Stimulated activated CD8-positive, alpha-beta memory T cell treated with anti-CD3 and anti-CD28 coated beads, Interleukin-7, amount 100 ng/mL, for 24 hours (primary cell): ENCODE results near the gene AGAP1.

ENCODE experiments used
- DNase-seq: peaks from one replicate; pipeline ENCODE4 v3.0.0-alpha.2; 2020; ENCODE audit warnings: low read depth

The AGAP1 gene

GRCh38 chr2:236095504-236095903 is 601.7 kb downstream of the AGAP1 start:
- no peak for DNase-seq

- DNase-seq, result no peak
These were observed 607.6 kb downstream of the AGAP1 start for GRCh38 chr2:236101311-236101950.

GRCh38 chr2:236102971-236103370 is 609.1 kb downstream of the AGAP1 start:
- no peak for DNase-seq

DNA sequence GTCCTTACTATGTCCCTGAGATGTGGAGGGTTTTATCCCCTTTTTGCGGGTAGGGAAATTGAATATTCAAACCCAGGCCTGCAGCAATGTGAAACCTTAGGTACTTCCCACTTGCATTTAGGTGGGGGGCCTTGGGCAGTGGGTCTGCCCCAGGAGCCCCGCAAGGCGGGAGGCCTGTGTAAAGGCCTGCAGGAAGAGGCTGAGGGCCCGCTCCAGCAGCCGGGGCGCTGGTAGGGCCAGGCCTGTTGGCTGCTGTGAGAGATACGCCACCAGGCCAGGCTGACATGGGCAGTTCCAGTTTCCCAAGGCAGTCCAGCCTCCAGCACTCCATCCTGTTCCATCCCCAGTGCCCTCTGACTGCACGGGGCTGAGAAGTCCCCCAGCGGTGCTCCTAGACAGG is 610.1 kb downstream of the AGAP1 start:
- DNase-seq, result no peak

DNA sequence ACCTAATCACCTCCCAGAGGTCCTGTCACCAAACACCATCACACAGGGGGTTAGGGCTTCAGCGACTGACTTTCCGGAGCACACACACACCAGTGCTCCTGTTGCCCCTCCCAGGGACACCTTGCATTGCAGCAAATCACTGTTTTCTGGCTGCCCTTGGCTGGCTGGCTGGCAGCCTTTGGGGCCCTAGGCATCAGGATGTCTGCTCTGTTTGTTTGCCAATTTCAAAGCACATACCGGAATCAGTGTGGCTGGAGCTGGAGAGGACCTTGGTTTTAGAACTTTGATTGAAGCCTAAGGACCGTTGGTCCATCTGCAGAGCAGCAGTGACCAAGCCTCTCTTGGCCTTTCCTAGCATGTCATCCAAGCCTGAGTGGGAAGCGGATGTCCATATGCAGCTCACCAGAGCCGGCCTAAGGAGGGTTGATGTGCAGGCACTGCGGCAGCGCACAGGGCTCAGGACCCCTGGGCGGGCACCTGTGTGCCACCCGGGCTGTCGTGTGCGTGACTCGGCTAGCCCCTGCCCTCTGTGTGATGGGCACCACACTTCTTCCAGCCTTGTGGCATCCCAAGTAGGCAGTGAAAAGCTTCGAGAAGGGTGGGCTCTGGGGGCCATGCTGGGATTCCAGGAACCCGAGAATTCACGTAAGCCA is 612.2 kb downstream of the AGAP1 start:
- DNase-seq, result no peak

DNA sequence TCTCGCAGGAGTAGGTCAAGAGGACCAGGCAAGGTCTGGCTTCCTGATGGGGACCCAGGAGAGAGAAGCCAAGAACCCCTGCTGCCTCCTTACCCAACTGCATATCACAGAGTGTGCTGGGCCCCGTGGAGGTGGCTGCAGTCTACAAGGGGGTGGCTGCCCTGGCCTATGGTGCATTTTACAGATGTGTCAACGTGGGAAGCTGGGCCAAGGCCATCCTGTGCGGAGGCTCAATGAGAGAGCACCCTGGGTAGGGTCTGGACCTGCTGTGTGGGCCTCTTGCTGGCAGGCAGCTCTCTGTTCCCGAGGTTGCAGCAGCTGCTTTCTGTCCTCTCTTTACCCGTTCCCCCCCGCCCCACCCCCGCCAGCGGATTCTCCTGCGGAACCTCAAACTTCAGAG is 612.9 kb downstream of the AGAP1 start:
- DNase-seq, result no peak

DNA sequence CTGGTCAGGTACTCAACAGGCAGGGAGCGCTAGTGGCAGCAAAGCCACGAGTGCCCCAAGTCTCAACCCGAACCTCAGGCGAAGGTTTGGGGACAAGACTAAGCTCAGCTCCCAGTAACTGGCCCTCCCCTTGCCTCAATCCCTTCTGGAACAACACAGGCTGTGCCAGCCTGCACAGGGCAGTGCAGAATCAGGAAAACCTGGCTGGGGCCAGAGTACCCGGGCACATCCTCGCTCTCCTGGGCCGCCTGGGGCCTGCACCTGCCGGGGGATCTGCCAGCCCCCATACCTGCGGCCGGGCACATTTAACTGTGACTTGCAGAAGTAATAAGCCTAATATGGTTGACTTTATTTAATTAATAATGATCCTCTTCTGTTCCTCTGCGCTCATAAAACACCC is 613.7 kb downstream of the AGAP1 start:
- no peak for DNase-seq

- no peak for DNase-seq
These were observed 614.2 kb downstream of the AGAP1 start for GRCh38 chr2:236107942-236108625.

GRCh38 chr2:236109061-236109460 is 615.2 kb downstream of the AGAP1 start:
- no peak for DNase-seq

GRCh38 chr2:236109473-236109872 is 615.6 kb downstream of the AGAP1 start:
- no peak for DNase-seq

DNA sequence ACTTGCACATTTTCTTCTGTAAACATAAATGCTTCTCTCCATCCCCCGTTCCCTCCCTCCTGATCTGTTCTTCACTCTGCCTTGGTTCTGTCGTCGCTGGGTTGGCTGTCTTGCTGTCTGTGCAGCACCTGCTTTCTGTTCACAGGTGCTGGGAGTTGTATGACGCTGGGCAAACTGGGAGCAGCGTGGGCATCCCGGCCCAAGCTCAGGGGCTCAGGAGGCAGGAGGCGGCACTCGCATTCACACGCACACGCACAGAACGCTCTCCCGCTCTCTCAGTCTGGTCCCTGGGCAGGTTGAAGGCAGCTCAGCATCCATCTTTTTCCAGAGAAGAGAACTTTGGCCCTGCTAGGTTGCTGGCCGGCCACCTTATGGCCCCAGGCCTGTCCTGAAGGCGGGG is 618.6 kb downstream of the AGAP1 start:
- DNase-seq, result no peak

- DNase-seq, result no peak
These were observed 619.6 kb downstream of the AGAP1 start for GRCh38 chr2:236113425-236113824.

DNA sequence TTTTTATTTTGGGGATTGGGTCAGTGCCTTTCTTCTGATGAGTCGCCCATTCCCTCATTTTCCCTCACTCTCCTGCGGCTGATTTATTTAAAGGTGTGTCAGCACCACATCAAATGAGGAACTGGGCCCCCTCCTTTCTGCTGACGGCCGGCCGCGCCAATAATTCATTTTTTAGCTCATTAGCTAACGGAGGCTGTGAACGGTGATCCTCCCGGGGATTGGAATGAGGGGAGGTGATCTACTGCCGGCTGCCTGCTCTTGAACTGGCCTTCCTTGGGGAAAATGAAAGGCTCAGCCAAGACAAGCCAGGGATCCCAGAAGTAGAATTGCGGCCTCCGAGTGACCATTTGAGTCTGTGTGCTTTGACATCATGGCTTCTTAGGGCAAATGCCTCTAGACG is 620.1 kb downstream of the AGAP1 start:
- no peak for DNase-seq

DNA sequence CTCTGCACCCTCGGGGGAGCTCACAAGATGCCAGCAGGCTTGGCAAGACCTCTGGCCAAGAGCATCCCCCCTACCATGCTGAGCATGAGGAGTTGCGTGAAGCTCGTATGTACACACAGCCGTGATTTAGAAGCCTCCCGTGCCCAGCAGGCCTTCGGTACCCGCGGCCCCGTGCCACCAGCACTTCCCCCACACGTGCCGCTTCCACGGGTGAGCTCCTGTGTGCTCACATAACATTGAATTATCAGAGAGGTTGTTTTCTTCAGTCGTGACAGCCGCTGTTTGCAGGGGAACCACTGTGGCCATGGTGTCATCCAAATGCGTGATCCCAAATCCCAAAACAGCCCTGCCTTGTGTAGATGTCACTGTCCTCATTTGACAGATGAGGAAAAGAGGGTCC is 621.1 kb downstream of the AGAP1 start:
- DNase-seq, result no peak

- DNase-seq, result no peak
These were observed 623.6 kb downstream of the AGAP1 start for GRCh38 chr2:236117401-236117800.

- no peak for DNase-seq
These were observed 624.0 kb downstream of the AGAP1 start for GRCh38 chr2:236117861-236118269.

DNA sequence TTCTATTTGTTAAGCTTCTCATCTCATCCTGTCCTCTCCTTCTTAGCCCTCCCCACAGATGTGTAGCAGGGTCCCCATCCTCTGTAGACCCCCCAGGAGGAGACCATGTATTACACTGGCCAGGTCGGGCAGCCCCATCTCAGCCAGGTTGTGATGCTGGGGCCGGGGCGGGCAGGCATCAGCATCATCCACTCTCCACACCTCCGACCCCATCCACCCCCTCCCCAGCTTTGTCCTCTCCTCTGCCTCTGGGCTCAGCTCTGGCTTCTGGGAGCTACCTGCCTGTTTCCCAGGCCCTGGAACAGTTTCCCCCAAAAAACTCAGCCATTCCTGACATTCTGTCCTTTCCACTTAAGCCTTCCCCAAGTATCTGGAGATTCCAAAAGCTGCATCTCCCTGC is 625.2 kb downstream of the AGAP1 start:
- DNase-seq, result no peak

DNA sequence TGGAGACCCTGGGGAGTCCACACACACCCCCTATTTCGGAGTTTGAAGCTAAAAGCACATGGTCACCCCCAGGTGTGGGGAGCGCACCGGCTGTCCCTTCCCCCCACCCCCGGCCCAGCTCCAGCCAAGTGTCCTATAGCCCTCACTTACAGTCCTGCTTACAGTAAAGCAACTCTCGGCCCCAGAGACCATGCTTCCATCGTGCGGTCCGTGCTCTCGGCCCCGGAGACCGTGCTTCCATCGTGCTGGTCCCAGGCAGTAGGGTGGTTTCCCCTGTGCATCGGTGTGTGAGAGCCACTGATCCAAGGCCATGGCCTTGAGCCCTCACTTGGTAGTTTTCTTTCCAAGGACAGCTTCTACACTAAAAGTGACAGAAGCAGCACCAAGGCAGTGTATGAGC is 625.6 kb downstream of the AGAP1 start:
- DNase-seq, result no peak

DNA sequence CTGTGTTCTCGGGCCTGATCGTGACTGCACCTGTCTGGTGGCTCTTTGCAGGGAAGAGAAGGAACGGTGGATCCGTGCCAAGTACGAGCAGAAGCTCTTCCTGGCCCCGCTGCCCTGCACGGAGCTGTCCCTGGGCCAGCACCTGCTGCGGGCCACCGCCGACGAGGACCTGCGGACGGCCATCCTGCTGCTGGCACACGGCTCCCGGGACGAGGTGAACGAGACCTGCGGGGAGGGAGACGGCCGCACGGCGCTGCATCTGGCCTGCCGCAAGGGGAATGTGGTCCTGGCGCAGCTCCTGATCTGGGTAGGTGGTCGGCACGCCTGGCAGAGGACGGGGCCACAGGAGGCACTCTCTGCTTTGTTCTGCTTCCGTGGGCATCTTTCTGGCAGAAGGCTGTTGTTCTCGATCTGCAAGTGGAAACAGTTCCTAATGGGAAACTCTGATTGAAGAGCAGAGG is 626.3 kb downstream of the AGAP1 start:
- DNase-seq, result no peak

DNA sequence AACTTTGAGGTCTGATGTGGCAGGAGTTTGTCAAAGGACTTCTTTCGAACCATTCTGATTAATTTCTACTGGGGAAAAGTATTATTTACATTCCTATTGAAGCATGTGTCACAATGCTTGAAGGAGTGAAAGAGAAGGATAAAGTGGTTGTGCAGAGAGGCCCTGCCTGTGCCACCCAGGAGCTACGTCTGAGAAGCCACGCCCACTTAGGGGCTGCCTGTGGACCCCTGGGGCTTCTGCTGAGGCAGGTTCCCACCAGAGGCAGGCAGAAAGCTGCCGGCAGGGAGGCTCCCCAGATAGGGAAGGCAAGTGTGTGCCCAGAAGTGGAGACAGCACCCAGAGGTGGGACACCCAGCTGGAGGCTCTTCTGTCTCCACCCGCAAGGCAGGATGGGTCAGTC is 627.0 kb downstream of the AGAP1 start:
- DNase-seq, result no peak

- no peak for DNase-seq
These were observed 627.7 kb downstream of the AGAP1 start for GRCh38 chr2:236121546-236121945.

GRCh38 chr2:236122236-236122635 is 628.4 kb downstream of the AGAP1 start:
- no peak for DNase-seq

DNA sequence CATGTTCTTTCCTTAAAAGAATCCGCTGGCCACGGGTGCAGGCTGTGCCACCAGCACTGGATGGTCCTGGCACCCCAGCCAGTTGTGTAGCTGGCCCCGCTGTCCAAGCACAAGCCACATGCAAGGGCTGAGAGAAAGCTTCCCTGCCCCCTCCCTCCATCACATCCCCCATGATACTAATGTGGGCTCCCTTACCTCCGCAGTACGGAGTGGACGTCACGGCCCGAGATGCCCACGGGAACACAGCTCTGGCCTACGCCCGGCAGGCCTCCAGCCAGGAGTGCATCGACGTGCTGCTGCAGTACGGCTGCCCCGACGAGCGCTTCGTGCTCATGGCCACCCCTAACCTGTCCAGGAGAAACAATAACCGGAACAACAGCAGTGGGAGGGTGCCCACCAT is 629.9 kb downstream of the AGAP1 start:
- DNase-seq, result no peak
